ENCODE measurements around the gene GAS6.

- TF ChIP-seq, protein P1, sequence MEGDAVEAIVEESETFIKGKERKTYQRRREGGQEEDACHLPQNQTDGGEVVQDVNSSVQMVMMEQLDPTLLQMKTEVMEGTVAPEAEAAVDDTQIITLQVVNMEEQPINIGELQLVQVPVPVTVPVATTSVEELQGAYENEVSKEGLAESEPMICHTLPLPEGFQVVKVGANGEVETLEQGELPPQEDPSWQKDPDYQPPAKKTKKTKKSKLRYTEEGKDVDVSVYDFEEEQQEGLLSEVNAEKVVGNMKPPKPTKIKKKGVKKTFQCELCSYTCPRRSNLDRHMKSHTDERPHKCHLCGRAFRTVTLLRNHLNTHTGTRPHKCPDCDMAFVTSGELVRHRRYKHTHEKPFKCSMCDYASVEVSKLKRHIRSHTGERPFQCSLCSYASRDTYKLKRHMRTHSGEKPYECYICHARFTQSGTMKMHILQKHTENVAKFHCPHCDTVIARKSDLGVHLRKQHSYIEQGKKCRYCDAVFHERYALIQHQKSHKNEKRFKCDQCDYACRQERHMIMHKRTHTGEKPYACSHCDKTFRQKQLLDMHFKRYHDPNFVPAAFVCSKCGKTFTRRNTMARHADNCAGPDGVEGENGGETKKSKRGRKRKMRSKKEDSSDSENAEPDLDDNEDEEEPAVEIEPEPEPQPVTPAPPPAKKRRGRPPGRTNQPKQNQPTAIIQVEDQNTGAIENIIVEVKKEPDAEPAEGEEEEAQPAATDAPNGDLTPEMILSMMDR (IDR thresholded peaks at IDR 0.05; ENCODE audit: borderline replicate concordance, extremely low read depth, low read length, poor library complexity, severe bottlenecking): no peak
- TF ChIP-seq EZH2 (IDR thresholded peaks at IDR 0.05; ENCODE audit: borderline replicate concordance, low read depth, low read length, severe bottlenecking): no peak
Measured at GRCh38 chr13:113840541-113841352, 23.1 kb downstream of the GAS6 start.

Measured in DND-41 (cell line).